Large intestine (tissue), 3 donors: ENCODE measurements around the gene KCNA3. TPM values are rescaled to one million over a fixed set of nuclear protein-coding genes. Genes with fewer than 3 reads are reported as not detected.

Source experiments
- DNase-seq, 2 donors: peaks; one replicate each; pipeline versions ENCODE4 v3.0.0 to v3.0.0-alpha.2; 2013
- H3K27ac ChIP-seq: one replicate; pipeline ENCODE4 v1.5.1; 2013; ENCODE audit warnings: low read length
- H3K27me3 ChIP-seq: 2 replicates; pipeline ENCODE4 v1.6.1; 2013; ENCODE audit warnings: low read length; ENCODE audit not compliant: control insufficient read depth, insufficient read depth
- H3K36me3 ChIP-seq: 2 replicates; pipeline ENCODE4 v1.6.1; 2013; ENCODE audit warnings: low read length; ENCODE audit not compliant: control insufficient read depth, insufficient read depth
- H3K4me1 ChIP-seq: one replicate; pipeline ENCODE4 v1.6.1; 2013; ENCODE audit warnings: low read length; ENCODE audit not compliant: control insufficient read depth, insufficient read depth
- H3K4me3 ChIP-seq: one replicate; pipeline ENCODE4 v1.5.1; 2013; ENCODE audit warnings: low read length
- H3K9me3 ChIP-seq: one replicate; pipeline ENCODE4 v1.6.1; 2013; ENCODE audit warnings: mild to moderate bottlenecking, low read depth, low read length, moderate library complexity; ENCODE audit not compliant: control insufficient read depth
- WGBS: methylation state at CpG from one replicate; pipeline ENCODE4 v1.1.5; 2013; ENCODE audit warnings: low lambda C conversion rate; ENCODE audit not compliant: insufficient coverage; 5-methylcytosine and 5-hydroxymethylcytosine counted together
- polyA plus RNA-seq: library from polyadenylated mRNA; unstranded; fragments of 120-200 nt; gene quantifications from one replicate; pipeline ENCODE4 v1.2.1, GENCODE V29; 2013

KCNA3 gene
- polyA plus RNA-seq, 1 donor: 0.37 TPM

- no CpG with 5 or more reads among the region's 1 CpG for WGBS
Observed at GRCh38 chr1:110682898-110683297, 8.2 kb upstream of the KCNA3 start.

DNA sequence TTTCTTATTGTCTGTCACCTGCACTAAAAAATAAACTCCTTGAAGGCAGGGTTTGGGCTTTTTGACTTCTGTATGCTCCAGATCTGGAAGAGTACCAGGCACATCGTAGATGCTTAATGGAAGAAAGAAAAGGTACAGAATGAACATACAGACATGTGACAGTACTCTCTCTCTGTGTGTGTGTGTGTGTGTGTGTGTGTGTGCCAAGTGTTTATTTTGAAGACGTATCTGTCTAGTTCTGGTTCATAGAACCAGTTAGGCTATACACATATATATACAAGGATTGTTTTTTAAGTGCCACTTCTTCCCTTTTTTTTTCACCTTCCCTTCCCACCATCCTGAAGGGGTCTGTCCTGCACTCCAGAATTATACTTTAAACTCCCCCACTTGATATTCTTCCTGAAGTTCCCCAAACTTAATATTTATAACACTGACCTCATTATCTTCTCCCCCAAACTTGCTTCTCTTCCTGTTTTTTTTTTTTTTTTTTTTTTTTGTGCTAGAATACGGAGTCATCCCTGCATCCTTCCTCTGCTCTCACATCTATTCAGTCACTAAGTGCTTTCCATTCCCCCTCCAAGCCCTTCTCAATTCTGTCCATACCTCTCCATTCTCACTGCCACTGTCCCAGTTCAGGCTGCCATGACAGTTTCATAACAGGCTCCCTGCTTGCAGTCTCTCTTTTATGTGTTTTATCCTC, 5.4 kb upstream of the KCNA3 start:
- Histone ChIP-seq H3K9me3 (no peaks in the 10 kb centered on the region), H3K4me3 (no peak overlapping the region), H3K27ac (no peak overlapping the region), H3K4me1 (no peaks in the 10 kb centered on the region), H3K36me3 (no peaks in the 10 kb centered on the region), H3K27me3 (peaks cover 23% of the 10 kb centered on the region)
- WGBS: no CpG with 5 or more reads among the region's 3 CpGs
- no peak for DNase-seq

More at GRCh38 chr1:110682898-110683297, 8.2 kb upstream of the KCNA3 start:
- H3K4me1 ChIP-seq: no peaks in the 10 kb centered on the region
- H3K36me3 ChIP-seq: no peaks in the 10 kb centered on the region
- no peak for DNase-seq
- H3K27ac ChIP-seq: no peak overlapping the region
- H3K4me3 ChIP-seq: no peak overlapping the region
- no peaks in the 10 kb centered on the region for H3K9me3 ChIP-seq
- no peaks in the 10 kb centered on the region for H3K27me3 ChIP-seq

DNA sequence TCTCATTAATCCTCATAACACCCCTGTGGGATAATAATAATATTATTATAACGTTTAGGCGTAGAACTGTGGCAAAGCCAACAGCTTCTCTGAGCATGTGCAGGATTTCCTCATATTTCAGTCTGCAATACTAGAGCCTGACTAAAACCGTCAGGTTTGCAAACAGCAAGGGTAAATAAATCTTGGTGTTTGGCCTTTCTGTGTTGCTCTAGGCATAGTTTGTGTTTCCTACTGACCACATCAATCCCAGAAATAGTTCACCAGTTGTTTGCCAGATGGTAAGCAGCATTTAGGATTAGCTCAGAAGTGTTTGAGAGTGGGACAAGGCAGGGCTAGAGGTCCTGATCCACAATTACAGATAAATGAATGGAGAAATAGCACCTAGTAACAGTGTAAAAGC, 2.8 kb upstream of the KCNA3 start:
- peaks cover 9% of the 10 kb centered on the region for H3K9me3 ChIP-seq

DNA sequence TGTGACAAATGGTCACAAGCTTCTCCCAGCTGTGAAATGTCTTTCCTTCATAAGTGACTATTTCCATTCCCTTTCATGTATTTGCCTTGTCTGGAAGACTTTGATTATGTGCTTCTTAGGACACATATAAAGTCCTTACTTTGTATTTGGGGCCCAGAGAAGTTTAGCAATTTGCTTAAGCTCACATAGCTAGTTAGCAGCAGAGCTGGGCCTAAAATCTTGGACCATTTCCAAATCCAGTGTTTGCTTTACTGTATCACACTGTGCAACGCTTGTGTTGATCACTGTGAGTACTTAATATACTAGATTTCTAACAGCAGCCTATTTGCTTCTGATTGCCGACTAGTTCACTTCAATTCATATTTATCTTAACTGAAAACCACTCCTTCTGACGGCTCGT, 2.2 kb upstream of the KCNA3 start:
- H3K27ac ChIP-seq: no peak overlapping the region
- no peaks in the 10 kb centered on the region for H3K4me1 ChIP-seq
- H3K27me3 ChIP-seq: peaks cover 49% of the 10 kb centered on the region
- H3K36me3 ChIP-seq: no peaks in the 10 kb centered on the region
- no CpG with 5 or more reads among the region's 4 CpGs for WGBS
- no peak overlapping the region for H3K4me3 ChIP-seq
- no peak for DNase-seq
- H3K9me3 ChIP-seq: peaks cover 9% of the 10 kb centered on the region

More for the DNA sequence above, 2.8 kb upstream of the KCNA3 start:
- DNase-seq: no peak
- no peak overlapping the region for H3K4me3 ChIP-seq
- WGBS: 67% methylated on average over 1 of the region's 3 CpGs
- no peak overlapping the region for H3K27ac ChIP-seq
- no peaks in the 10 kb centered on the region for H3K36me3 ChIP-seq
- H3K27me3 ChIP-seq: peaks cover 45% of the 10 kb centered on the region
- no peaks in the 10 kb centered on the region for H3K4me1 ChIP-seq

GRCh38 chr1:110675060-110675791, 486 bp upstream of the KCNA3 start:
- H3K27me3 ChIP-seq: peaks cover 55% of the 10 kb centered on the region
- no peaks in the 10 kb centered on the region for H3K4me1 ChIP-seq
- DNase-seq: no peak
- no peak overlapping the region for H3K27ac ChIP-seq
- peaks cover 9% of the 10 kb centered on the region for H3K9me3 ChIP-seq
- H3K36me3 ChIP-seq: no peaks in the 10 kb centered on the region
- no peak overlapping the region for H3K4me3 ChIP-seq
- WGBS: no CpG with 5 or more reads among the region's 57 CpGs

DNA sequence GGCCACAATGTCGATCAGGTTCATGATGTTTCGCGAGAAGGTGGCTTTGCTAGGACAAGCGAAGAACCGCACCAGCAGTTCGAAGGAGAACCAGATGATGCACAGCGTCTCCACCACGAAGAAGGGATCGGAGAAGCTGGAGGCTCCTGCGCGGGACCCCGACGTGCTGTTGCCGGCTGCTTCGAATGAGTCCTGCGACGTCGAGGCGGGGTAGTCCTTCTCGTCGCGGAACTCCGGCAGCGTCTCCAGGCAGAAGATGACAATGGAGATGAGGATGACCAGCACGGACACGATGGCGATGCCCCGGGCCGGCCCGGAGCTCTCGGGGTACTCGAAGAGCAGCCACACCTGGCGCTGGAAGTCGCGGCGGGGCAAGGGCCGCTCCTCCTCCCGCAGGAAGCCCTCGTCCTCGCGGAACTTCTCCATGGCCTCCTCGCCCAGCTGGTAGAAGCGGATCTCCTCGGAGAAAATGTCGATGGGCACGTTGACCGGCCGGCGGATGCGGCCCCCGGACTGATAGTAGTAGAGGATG, 869 bp downstream of the KCNA3 start:
- no CpG with 5 or more reads among the region's 51 CpGs for WGBS
- Histone ChIP-seq H3K36me3 (no peaks in the 10 kb centered on the region), H3K9me3 (peaks cover 9% of the 10 kb centered on the region), H3K27me3 (peaks cover 56% of the 10 kb centered on the region), H3K4me1 (no peaks in the 10 kb centered on the region), H3K27ac (no peak overlapping the region), H3K4me3 (no peak overlapping the region)
- no peak for DNase-seq

- Histone ChIP-seq H3K4me3 (no peak overlapping the region), H3K27me3 (peaks cover 58% of the 10 kb centered on the region), H3K9me3 (peaks cover 9% of the 10 kb centered on the region), H3K4me1 (no peaks in the 10 kb centered on the region), H3K27ac (no peak overlapping the region), H3K36me3 (no peaks in the 10 kb centered on the region)
- DNase-seq: no peak
- no CpG with 5 or more reads among the region's 25 CpGs for WGBS
Observed at GRCh38 chr1:110673197-110673701, 1.5 kb downstream of the KCNA3 start.

DNA sequence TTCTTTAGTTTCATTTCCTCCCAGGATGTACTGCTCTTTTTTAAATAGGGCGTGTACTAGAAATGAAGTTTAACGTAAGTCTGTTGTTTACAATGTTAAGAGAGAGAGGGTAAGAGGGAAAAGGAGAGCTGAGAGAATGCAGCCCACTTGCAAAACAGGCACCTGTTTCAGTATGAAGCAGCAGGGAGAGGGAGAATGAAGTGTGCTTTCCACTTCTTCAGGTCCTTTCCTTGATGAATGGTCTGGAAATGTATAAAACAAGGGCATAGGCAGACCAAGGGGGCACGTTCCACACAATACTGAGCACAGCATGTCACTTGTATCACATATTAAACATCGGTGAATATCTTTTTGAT, 2.0 kb downstream of the KCNA3 start:
- no CpG with 5 or more reads among the region's 4 CpGs for WGBS
- Histone ChIP-seq H3K27me3 (peaks cover 58% of the 10 kb centered on the region), H3K36me3 (no peaks in the 10 kb centered on the region), H3K9me3 (peaks cover 9% of the 10 kb centered on the region), H3K4me3 (no peak overlapping the region), H3K4me1 (no peaks in the 10 kb centered on the region), H3K27ac (no peak overlapping the region)
- DNase-seq: no peak

- Histone ChIP-seq H3K27ac (no peak overlapping the region), H3K4me1 (no peaks in the 10 kb centered on the region), H3K9me3 (peaks cover 9% of the 10 kb centered on the region), H3K36me3 (no peaks in the 10 kb centered on the region), H3K4me3 (no peak overlapping the region), H3K27me3 (peaks cover 52% of the 10 kb centered on the region)
- WGBS: 0% methylated on average over 1 of the region's 12 CpGs
- no peak for DNase-seq
Observed at GRCh38 chr1:110672001-110672752, 2.6 kb downstream of the KCNA3 start.

DNA sequence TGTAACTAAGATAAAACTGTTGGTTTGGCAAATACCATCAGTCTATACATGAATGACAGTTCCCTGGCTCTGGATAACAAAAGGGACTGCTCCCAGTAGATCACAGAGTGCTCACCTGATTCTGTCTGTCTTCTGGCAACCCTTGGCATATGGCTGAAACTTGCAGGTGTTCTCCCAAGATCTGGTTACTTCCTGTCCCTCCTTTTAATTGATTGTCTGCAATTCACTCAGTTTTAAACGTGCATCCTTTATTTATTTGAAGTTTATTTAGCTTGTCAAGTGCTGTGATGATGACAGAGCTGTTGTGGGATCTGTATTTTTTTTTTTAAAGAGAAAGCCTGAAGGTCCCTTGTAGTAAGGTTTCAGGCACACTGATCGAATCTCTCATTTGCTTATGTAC, 3.4 kb downstream of the KCNA3 start:
- DNase-seq: no peak
- peaks cover 46% of the 10 kb centered on the region for H3K27me3 ChIP-seq
- no peaks in the 10 kb centered on the region for H3K36me3 ChIP-seq
- H3K27ac ChIP-seq: no peak overlapping the region
- peaks cover 9% of the 10 kb centered on the region for H3K9me3 ChIP-seq
- H3K4me1 ChIP-seq: no peaks in the 10 kb centered on the region
- H3K4me3 ChIP-seq: no peak overlapping the region
- WGBS: 56% methylated on average over 2 of the region's 2 CpGs
